Measurements from ENCODE around the gene C12orf76. TPM values are rescaled to one million over a fixed set of nuclear protein-coding genes. Genes with fewer than 3 reads are reported as not detected.

Gene C12orf76
- total RNA-seq, 1 donor from 2014 or later: 23.5 TPM

GRCh38 chr12:109994401-109995175 is 53.7 kb downstream of the C12orf76 start:
- DNase-seq: peak; percentile 64

DNA sequence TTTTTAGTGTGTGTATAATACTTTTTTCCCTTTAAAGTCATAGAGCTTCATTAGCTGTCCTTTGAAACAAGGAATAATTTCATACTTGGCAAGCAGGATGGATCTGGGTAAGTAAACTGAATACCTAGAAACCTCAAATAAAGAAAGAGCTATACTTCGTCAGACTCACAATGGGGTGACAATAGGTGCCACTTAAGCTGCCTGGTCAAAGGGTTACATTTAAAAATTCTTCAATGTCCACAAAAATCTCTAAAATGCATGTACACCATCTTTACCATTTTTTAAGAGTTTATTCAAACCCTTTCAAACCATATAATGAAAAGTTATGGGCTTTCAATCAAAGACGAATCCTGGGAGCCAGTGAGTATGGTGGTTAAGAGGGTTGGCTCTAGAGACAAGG is 55.2 kb downstream of the C12orf76 start:
- no peak for DNase-seq

DNA sequence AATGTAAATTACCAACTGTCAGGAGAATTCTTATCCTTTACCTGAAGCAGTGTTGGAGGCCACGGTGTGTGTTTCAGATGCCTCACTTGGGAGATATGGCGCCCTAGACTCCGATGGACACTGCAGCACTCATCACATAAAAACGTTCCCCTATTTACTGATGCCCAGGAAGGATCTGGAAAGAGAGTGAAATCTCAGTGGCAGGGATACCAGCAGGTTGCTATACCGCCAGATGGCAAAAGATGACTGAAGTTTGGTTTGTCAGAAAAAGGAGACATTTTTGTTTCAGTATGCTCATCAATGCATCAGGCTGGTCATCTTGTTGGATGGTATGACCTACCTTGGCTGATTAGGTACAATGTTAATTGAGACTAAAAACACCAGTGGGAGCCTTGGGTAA is 56.7 kb downstream of the C12orf76 start:
- no peak for DNase-seq

Other genes starting within 250 kb of the C12orf76 start
- gene TRPV4, start 215.1 kb downstream of the C12orf76 start, total RNA-seq: 1.4 and 2.5 TPM in 2 replicates
- gene GLTP, start 168.0 kb downstream of the C12orf76 start, total RNA-seq: 60.4 and 79.8 TPM in 2 replicates
- gene TCHP, start 148.2 kb downstream of the C12orf76 start, total RNA-seq: 7.5 and 17.4 TPM in 2 replicates
- gene GIT2, start 52.2 kb downstream of the C12orf76 start, total RNA-seq: 54.6 and 61.4 TPM in 2 replicates
- 68.9 and 86.0 TPM in 2 replicates for gene ANKRD13A, start 49.1 kb downstream of the C12orf76 start, total RNA-seq
- gene IFT81, start 75.8 kb upstream of the C12orf76 start, total RNA-seq: 8.2 and 10.2 TPM in 2 replicates
- 84.6 and 176 TPM in 2 replicates for gene ATP2A2, start 232.7 kb upstream of the C12orf76 start, total RNA-seq

Measured in dermis blood vessel endothelial cell (primary cell).